Left lung (tissue), 10 donors: ENCODE data around the gene CD300LB. TPM values are rescaled to one million over a fixed set of nuclear protein-coding genes. Genes with fewer than 3 reads are reported as not detected.

Experiments used
- ATAC-seq: fragments of 200-7000 bp; cut with Tn5 transposase; one replicate; pipeline ENCODE4 v1.9.1; 2020; ENCODE audit warnings: moderate library complexity
- DNase-seq, 4 donors: peaks; one replicate each; pipeline ENCODE4 v3.0.0-alpha.2; 2013 to 2020
- H3K27ac ChIP-seq, 2 donors: fragments of 200-600 bp; sonication (generic) in 1 of 2; one replicate each; pipeline versions ENCODE4 v1.5.0 to v1.8.0; 2020 to 2021
- H3K27me3 ChIP-seq, 2 donors: fragments of 200-600 bp; sonication (generic) in 1 of 2; one replicate each; pipeline versions ENCODE4 v1.5.0 to v1.8.0; 2020 to 2021
- H3K36me3 ChIP-seq, 2 donors: fragments of 200-600 bp; sonication (generic) in 1 of 2; one replicate each; pipeline versions ENCODE4 v1.5.0 to v1.8.0; 2020 to 2021
- H3K4me1 ChIP-seq, 2 donors: fragments of 200-600 bp; one replicate each; pipeline ENCODE4 v1.8.0; 2021
- H3K4me3 ChIP-seq, 2 donors: fragments of 200-600 bp; sonication (generic) in 1 of 2; one replicate each; pipeline versions ENCODE4 v1.5.0 to v1.8.0; 2020 to 2021; ENCODE audit warnings: mild to moderate bottlenecking in 1 of 2
- H3K9me3 ChIP-seq, 2 donors: fragments of 200-600 bp; sonication (generic) in 1 of 2; one replicate each; pipeline versions ENCODE4 v1.5.0 to v1.8.0; 2020 to 2021
- CTCF ChIP-seq, 2 donors: fragments of 200-600 bp; sonication (generic) in 1 of 2; IDR thresholded peaks; one replicate each; pipeline versions ENCODE4 v1.5.0 to v1.8.0; 2021; ENCODE audit warnings: antibody characterized with exemption in 2 of 2
- intact Hi-C, 2 donors: fragments of 100-400 bp; cut with DNase I; formaldehyde crosslinking; loops; one replicate each; pipeline versions ENCODE4 v1.11.2 to v1.14.2; 2022
- polyA plus RNA-seq, 6 donors: library from polyadenylated mRNA; unstranded; fragments of 120-200 nt; gene quantifications; one replicate each; pipeline ENCODE4 v1.2.1, GENCODE V29; 2013; ENCODE audit not compliant: insufficient read length in 6 of 6
- total RNA-seq, 2 donors: library from RNA; stranded (reverse); fragmentation: NEBNext Ultra II Directional; extraction: Animal tissue kit (Norgen Biotek cat#: 25700); gene quantifications; one replicate each; pipeline ENCODE4 v1.2.1, GENCODE V29; 2021
- donor health status: DM: no; HTN: yes; CAD: no.
- donor health status: DM: no; HTN: no; CAD: no.

The CD300LB gene
- total and polyA plus RNA-seq, 8 donors: 0.13 to 1.6 (median 0.29) TPM

GRCh38 chr17:74567397-74567796 is 36.1 kb upstream of the CD300LB start, which contains the start of gene CD300H:
Gene CD300H, minus strand, starts transcription at chr17:74567509.
- intact Hi-C loops: no loop called here
- Histone ChIP-seq H3K27me3 (peaks cover 0 to 44% of the 10 kb centered on the region in 2 donors), H3K9me3 (no peaks in the 10 kb centered on the region), H3K36me3 (no peaks in the 10 kb centered on the region), H3K27ac (peak within 1 kb of the TSS; percentile 13), H3K4me3 (no peak within 1 kb of the TSS), H3K4me1 (peaks cover 0 to 36% of the 10 kb centered on the region in 2 donors)
- ATAC-seq (peak; percentile 22), DNase-seq (peak in 1 of 4 donors; percentile 55)
- TF ChIP-seq CTCF (IDR thresholded peaks at IDR 0.05): no peak

- no peaks in the 10 kb centered on the region for H3K36me3 ChIP-seq
- DNase-seq (peak in 2 of 4 donors; percentile 7 to 22), ATAC-seq (peak; percentile 19)
- no peak overlapping the region for H3K4me3 ChIP-seq
- no peak overlapping the region for H3K27ac ChIP-seq
- intact Hi-C loops: no loop called here
- peaks cover 0 to 53% of the 10 kb centered on the region in 2 donors for H3K27me3 ChIP-seq
- TF ChIP-seq CTCF (IDR thresholded peaks at IDR 0.05): peak; percentile 23 to 57
- peaks cover 0 to 36% of the 10 kb centered on the region in 2 donors for H3K4me1 ChIP-seq
- no peaks in the 10 kb centered on the region for H3K9me3 ChIP-seq
Measured at GRCh38 chr17:74566132-74566753, 35.0 kb upstream of the CD300LB start.

GRCh38 chr17:74565126-74565525 is 33.9 kb upstream of the CD300LB start:
- intact Hi-C loops: no loop called here
- no peak for TF ChIP-seq CTCF (IDR thresholded peaks at IDR 0.05)

GRCh38 chr17:74563358-74563757 is 32.1 kb upstream of the CD300LB start:
- no peak overlapping the region for H3K4me3 ChIP-seq
- peaks cover 0 to 20% of the 10 kb centered on the region in 2 donors for H3K4me1 ChIP-seq
- TF ChIP-seq CTCF (IDR thresholded peaks at IDR 0.05): no peak
- DNase-seq (no peak), ATAC-seq (no peak)
- H3K27ac ChIP-seq: no peak overlapping the region
- H3K9me3 ChIP-seq: no peaks in the 10 kb centered on the region
- intact Hi-C loops: no loop called here
- peaks cover 0 to 42% of the 10 kb centered on the region in 2 donors for H3K27me3 ChIP-seq
- no peaks in the 10 kb centered on the region for H3K36me3 ChIP-seq

More at GRCh38 chr17:74565126-74565525, 33.9 kb upstream of the CD300LB start:
- DNase-seq (no peak), ATAC-seq (no peak)
- Histone ChIP-seq H3K4me3 (no peak overlapping the region), H3K36me3 (no peaks in the 10 kb centered on the region), H3K4me1 (peaks cover 0 to 30% of the 10 kb centered on the region in 2 donors), H3K27ac (no peak overlapping the region), H3K9me3 (no peaks in the 10 kb centered on the region), H3K27me3 (peaks cover 0 to 50% of the 10 kb centered on the region in 2 donors)

- Histone ChIP-seq H3K27ac (no peak overlapping the region), H3K27me3 (peaks cover 0 to 30% of the 10 kb centered on the region in 2 donors), H3K4me3 (no peak overlapping the region), H3K9me3 (no peaks in the 10 kb centered on the region), H3K36me3 (no peaks in the 10 kb centered on the region), H3K4me1 (peaks cover 0 to 2% of the 10 kb centered on the region in 2 donors)
- DNase-seq (no peak), ATAC-seq (no peak)
- no peak for TF ChIP-seq CTCF (IDR thresholded peaks at IDR 0.05)
- intact Hi-C loops: no loop called here
Measured at GRCh38 chr17:74561586-74561985, 30.3 kb upstream of the CD300LB start.
